HepG2 (cell line): ENCODE measurements around the gene IQCK. TPM values are rescaled to one million over a fixed set of nuclear protein-coding genes. Genes with fewer than 3 reads are reported as not detected.

Source experiments
- ATAC-seq: fragments of 200-7000 bp; cut with Tn5 transposase; 3 replicates; pipeline ENCODE4 v1.9.1; 2020; ENCODE audit warnings: mild to moderate bottlenecking, moderate library complexity
- BruUV-seq: library from RNA; stranded (reverse); fragments of 400-500 nt; replicated peaks from 2 replicates; lab custom pipeline; 2021; lab: Mats Ljungman, UMichigan
- CTCF ChIA-PET: fragments of 300-600 bp; formaldehyde crosslinking; extraction: SDS; loops from one replicate; lab custom pipeline; 2021; ENCODE audit warnings: low total read pairs, inconsistent platforms, low intra/inter-chr PET ratio; lab: Yijun Ruan, JAX
- POLR2A ChIA-PET: fragments of 350-600 bp; sonication (Branson Sonifier 250); formaldehyde crosslinking; loops from one replicate; lab custom pipeline; 2020; ENCODE audit warnings: antibody characterized with exemption, inconsistent platforms; lab: Yijun Ruan, JAX
- DNase-seq: peaks from one replicate; pipeline ENCODE4 v3.0.0-alpha.2; 2015; ENCODE audit warnings: low spot score
- FAIRE-seq: peaks from 3 replicates; lab custom pipeline; 2011; peaks lifted over from hg19 to GRCh38; lab: Jason Lieb, UNC
- H2AFZ ChIP-seq: one replicate; pipeline ENCODE4 v1.6.1; 2011; ENCODE audit warnings: low read length, inconsistent platforms
- H3K27ac ChIP-seq: fragments of 300-600 bp; 3 replicates; pipeline ENCODE4 v1.8.0; 2011; ENCODE audit warnings: mixed run types, mild to moderate bottlenecking, mixed read lengths, low read length, inconsistent platforms; ENCODE audit not compliant: insufficient read depth; ENCODE audit errors: extremely low read length
- H3K27me3 ChIP-seq, 2 experiments: fragments of 200-600 bp in 1 of 2; 2 replicates in 1 of 2; 3 replicates in 1 of 2; pipeline versions ENCODE4 v1.6.0 to v1.8.0; 2011; ENCODE audit warnings: low read length in 2 of 2, mild to moderate bottlenecking in 2 of 2, moderate library complexity in 2 of 2, inconsistent platforms in 1 of 2; ENCODE audit not compliant: insufficient read depth in 2 of 2, control insufficient read depth in 1 of 2
- H3K36me3 ChIP-seq, 2 experiments: fragments of 200-600 bp in 1 of 2; replicated peaks in 1 of 2; 2 replicates in 1 of 2; 3 replicates in 1 of 2; pipeline versions ENCODE4 v1.5.1 to v1.8.0; 2011; ENCODE audit warnings: low read length in 2 of 2, inconsistent platforms in 1 of 2; ENCODE audit not compliant: insufficient read depth in 2 of 2, control insufficient read depth in 1 of 2
- H3K4me1 ChIP-seq: 2 replicates; pipeline ENCODE4 v1.5.1; 2012; ENCODE audit warnings: low read length, inconsistent platforms; ENCODE audit not compliant: insufficient read depth
- H3K4me2 ChIP-seq: 2 replicates; pipeline ENCODE4 v1.6.0; 2011; ENCODE audit warnings: low read depth, low read length, inconsistent platforms
- H3K4me3 ChIP-seq, 3 experiments: fragments of 200-600 bp in 1 of 3; sonication (generic), shearing (Covaris generic) in 1 of 3; replicated peaks in 1 of 3; 2 replicates each; pipeline ENCODE4 v1.5.1; 2011 to 2016; ENCODE audit warnings: low read length in 3 of 3, inconsistent platforms in 2 of 3, low read depth in 2 of 3, mild to moderate bottlenecking in 2 of 3, control low read depth in 1 of 3, mixed read lengths in 1 of 3; ENCODE audit not compliant: insufficient read depth in 1 of 3
- H3K79me2 ChIP-seq: one replicate; pipeline ENCODE4 v1.6.1; 2011; ENCODE audit warnings: low read length, inconsistent platforms; ENCODE audit not compliant: insufficient read depth
- H3K9ac ChIP-seq: 2 replicates; pipeline ENCODE4 v1.6.0; 2011; ENCODE audit warnings: mild to moderate bottlenecking, low read depth, low read length, inconsistent platforms; ENCODE audit not compliant: insufficient read depth
- H3K9me3 ChIP-seq: 2 replicates; pipeline ENCODE4 v1.5.1; 2012; ENCODE audit warnings: mild to moderate bottlenecking, low read length
- H4K20me1 ChIP-seq: 2 replicates; pipeline ENCODE4 v1.6.0; 2011; ENCODE audit warnings: inconsistent platforms, mild to moderate bottlenecking, low read length, moderate library complexity; ENCODE audit not compliant: insufficient read depth
- CCDC6 ChIP-seq: sonication (generic); formaldehyde crosslinking; IDR thresholded peaks from 2 replicates; pipeline ENCODE4 v1.8.1; 2022; ENCODE audit warnings: mild to moderate bottlenecking, missing genetic modification reagents, moderate library complexity
- FOXK2 ChIP-seq: fragments of 450-650 bp; IDR thresholded peaks from 2 replicates; pipeline ENCODE4 v1.6.1; 2016
- IRF9 ChIP-seq: sonication (generic); formaldehyde crosslinking; IDR thresholded peaks from 2 replicates; pipeline ENCODE4 v1.8.0; 2022; ENCODE audit warnings: missing genetic modification reagents, mild to moderate bottlenecking, borderline replicate concordance
- MEIS1 ChIP-seq: sonication (generic); formaldehyde crosslinking; IDR thresholded peaks from 2 replicates; pipeline ENCODE4 v1.9.0; 2021; ENCODE audit warnings: mild to moderate bottlenecking, missing genetic modification reagents, moderate library complexity, borderline replicate concordance
- MXD1 ChIP-seq: sonication (generic); formaldehyde crosslinking; IDR thresholded peaks from 2 replicates; pipeline ENCODE4 v1.4.0; 2020; ENCODE audit warnings: mild to moderate bottlenecking, missing genetic modification reagents
- PAX8 ChIP-seq: sonication (generic); formaldehyde crosslinking; IDR thresholded peaks from 2 replicates; pipeline ENCODE4 v1.8.0; 2022; ENCODE audit warnings: mild to moderate bottlenecking, missing genetic modification reagents, borderline replicate concordance
- SMYD3 ChIP-seq: sonication (generic); formaldehyde crosslinking; IDR thresholded peaks from 2 replicates; pipeline ENCODE4 v1.8.1; 2023; ENCODE audit warnings: mild to moderate bottlenecking, missing genetic modification reagents
- ZBTB42 ChIP-seq: sonication (generic); formaldehyde crosslinking; IDR thresholded peaks from 2 replicates; pipeline ENCODE4 v1.5.0; 2020; ENCODE audit warnings: mild to moderate bottlenecking, missing genetic modification reagents
- ZMYM4 ChIP-seq: sonication (generic); formaldehyde crosslinking; IDR thresholded peaks from 2 replicates; pipeline ENCODE4 v1.8.1; 2023; ENCODE audit warnings: mild to moderate bottlenecking, missing genetic modification reagents
- ZNF337 ChIP-seq: sonication (generic); formaldehyde crosslinking; IDR thresholded peaks from 2 replicates; pipeline ENCODE4 v1.5.1; 2020; ENCODE audit warnings: missing genetic modification reagents, low read depth, mild to moderate bottlenecking, borderline replicate concordance
- ZNF646 ChIP-seq: sonication (generic); formaldehyde crosslinking; IDR thresholded peaks from 2 replicates; pipeline ENCODE4 v1.9.0; 2021; ENCODE audit warnings: mild to moderate bottlenecking, missing genetic modification reagents
- ZNF747 ChIP-seq: sonication (generic); formaldehyde crosslinking; IDR thresholded peaks from 2 replicates; pipeline ENCODE4 v1.8.1; 2023; ENCODE audit warnings: missing genetic modification reagents, mild to moderate bottlenecking, borderline replicate concordance
- WGBS: methylation state at CpG from one replicate; pipeline ENCODE4 v1.1.6; 2017; ENCODE audit warnings: low lambda C conversion rate; 5-methylcytosine and 5-hydroxymethylcytosine counted together
- in situ Hi-C: cut with HindIII; loops from 2 replicates; pipeline ENCODE4 v1.10.0; 2017; ENCODE audit warnings: low pct_unique_long_range_greater_than_20kb; ENCODE audit not compliant: extremely low pct_ligation_motif_present
- intact Hi-C: fragments of 100-400 bp; cut with micrococcal nuclease; formaldehyde crosslinking; loops from one replicate; pipeline ENCODE4 v1.10.0; 2022; ENCODE audit not compliant: unreplicated experiment
- polyA plus RNA-seq, 8 experiments: library from polyadenylated mRNA; depleted of rRNA in 3 of 8; stranded (reverse) in 7 of 8; unstranded in 1 of 8; fragments of >200 nt; fragmentation: Illumina TruSeq in 4 of 8; extraction: Trizol in 4 of 8; gene quantifications; 2 replicates each; pipeline versions ENCODE4 v1.2.1 to v1.2.3, GENCODE V29; 2011 to 2016; ENCODE audit warnings: low read depth in 4 of 8, missing spikeins in 1 of 8, mixed read lengths in 1 of 8; ENCODE audit not compliant: insufficient read depth in 1 of 8
- total RNA-seq, 5 experiments: library from RNA; depleted of rRNA; stranded (reverse); fragments of >200 nt; fragmentation: Illumina TruSeq; extraction: Trizol; gene quantifications; 2 replicates each; pipeline ENCODE4 v1.2.3, GENCODE V29; 2016; ENCODE audit warnings: low read depth in 1 of 5

The IQCK gene
- total and polyA plus RNA-seq, 2 of the 13 experiments (the other 11 are each of a cell fraction or from before 2014, with no cell fraction given), result 5.1 to 7.3 TPM

- BruUV-seq, result no TSS peak
These were observed 30.8 kb upstream of the IQCK start for GRCh38 chr16:19687279-19687678.

GRCh38 chr16:19688396-19689024 lies 29.6 kb upstream of the IQCK start:
- ATAC-seq, result no peak; the same call in 2 of the 3 replicates
- intact Hi-C loops, result no loop called here
- no peak for FAIRE-seq
- TF ChIP-seq ZNF337 (no peak), FOXK2 (no peak), ZNF747 (CRISPR knock-in tag) (no peak), ZBTB42 (CRISPR knock-in tag) (no peak), MXD1 (CRISPR knock-in tag) (no peak), ZNF646 (CRISPR knock-in tag) (no peak)

More at GRCh38 chr16:19687279-19687678, 30.8 kb upstream of the IQCK start:
- Histone ChIP-seq H3K4me3 (no peak overlapping the region), H3K79me2 (no peaks in the 10 kb centered on the region), H2AFZ (no peak overlapping the region), H3K27ac (no peak overlapping the region), H3K36me3 (no peaks in the 10 kb centered on the region), H3K27me3 (no peaks in the 10 kb centered on the region), H3K9ac (no peak overlapping the region), H3K4me2 (no peak overlapping the region), H3K9me3 (no peaks in the 10 kb centered on the region), H3K4me1 (no peaks in the 10 kb centered on the region), H4K20me1 (no peaks in the 10 kb centered on the region)
- TF ChIP-seq IRF9 (CRISPR knock-in tag) (no peak), CCDC6 (no peak), ZMYM4 (CRISPR knock-in tag) (no peak), SMYD3 (no peak), PAX8 (CRISPR knock-in tag) (no peak), MEIS1 (CRISPR knock-in tag) (no peak)
- 82% methylated on average over 7 of the region's 7 CpGs for WGBS
- no peak for DNase-seq
- no peak for FAIRE-seq
- intact Hi-C loops (no loop called here), in situ Hi-C loops (no loop called here)
- CTCF ChIA-PET, result no interaction called here
- POLR2A ChIA-PET, result no interaction called here
- no peak for ATAC-seq

More at GRCh38 chr16:19688396-19689024, 29.6 kb upstream of the IQCK start:
- CTCF ChIA-PET, result no interaction called here
- Histone ChIP-seq H3K9me3 (no peaks in the 10 kb centered on the region), H4K20me1 (no peaks in the 10 kb centered on the region), H3K9ac (no peak overlapping the region), H3K4me2 (no peak overlapping the region), H2AFZ (no peak overlapping the region), H3K4me3 (no peak overlapping the region), H3K4me1 (no peaks in the 10 kb centered on the region), H3K27me3 (no peaks in the 10 kb centered on the region), H3K27ac (no peak overlapping the region), H3K79me2 (no peaks in the 10 kb centered on the region), H3K36me3 (no peaks in the 10 kb centered on the region)
- no TSS peak for BruUV-seq
- DNase-seq, result no peak
- WGBS, result 93% methylated on average over 18 of the region's 18 CpGs
- POLR2A ChIA-PET, result interaction anchor here (0.9 kb wide), 1 partner anchor 22 kb away, joined by 3 read pairs; no protein-coding TSS in a partner anchor
- in situ Hi-C loops, result no loop called here
